PFSK-1 (cell line): ENCODE data around the gene RETREG1.

Source experiments
- POLR2AphosphoS5 ChIP-seq: IDR thresholded peaks from 2 replicates; pipeline ENCODE4 v1.6.1; 2012; ENCODE audit warnings: low read depth, mild to moderate bottlenecking, control low read depth, low read length, moderate library complexity
- REST ChIP-seq, 2 experiments: IDR thresholded peaks; 2 replicates each; pipeline versions ENCODE4 v1.6.1 to v1.8.0; 2011 to 2012; ENCODE audit warnings: low read depth in 2 of 2, low read length in 2 of 2, control low read depth in 1 of 2, inconsistent platforms in 1 of 2, mild to moderate bottlenecking in 1 of 2, moderate library complexity in 1 of 2; ENCODE audit not compliant: insufficient read depth in 1 of 2
- SIN3A ChIP-seq: IDR thresholded peaks from 2 replicates; pipeline ENCODE4 v1.6.1; 2012; ENCODE audit warnings: mild to moderate bottlenecking, low read length, moderate library complexity, borderline replicate concordance; ENCODE audit not compliant: insufficient read depth

GRCh38 chr5:16518606-16519005, 98.2 kb downstream of the RETREG1 start:
- TF ChIP-seq REST (IDR thresholded peaks at IDR 0.05; ENCODE audit: insufficient read depth in 1 of 2, low read depth in 2 of 2, low read length in 2 of 2) (no peak), SIN3A (no peak), POLR2AphosphoS5 (no peak)
